ENCODE results near the gene SMAD4. TPM values are rescaled to one million over a fixed set of nuclear protein-coding genes. Genes with fewer than 3 reads are reported as not detected.

Gene SMAD4
- total and polyA plus RNA-seq, 2 of the 13 experiments (the other 11 are each of a cell fraction or from before 2014, with no cell fraction given): 70.2 to 72.0 TPM

- Histone ChIP-seq H3K36me3 (replicated peaks in 1 of 2; ENCODE audit: control insufficient read depth in 1 of 2, insufficient read depth in 2 of 2, low read length in 2 of 2) (no peaks in the 10 kb centered on the region), H4K20me1 (ENCODE audit: insufficient read depth, low read length) (no peaks in the 10 kb centered on the region), H3K27me3 (ENCODE audit: control insufficient read depth in 1 of 2, insufficient read depth in 2 of 2, low read length in 2 of 2) (no peaks in the 10 kb centered on the region), H3K9me3 (ENCODE audit: low read length) (no peaks in the 10 kb centered on the region), H3K79me2 (ENCODE audit: insufficient read depth, low read length) (no peaks in the 10 kb centered on the region), H2AFZ (ENCODE audit: low read length) (no peak overlapping the region), H3K4me2 (ENCODE audit: low read depth, low read length) (0 out of 2 replicates have a peak overlapping the region, but pooled peaks have one; percentile 5), H3K9ac (ENCODE audit: insufficient read depth, low read depth, low read length) (no peak overlapping the region), H3K4me3 (replicated peaks in 1 of 3; ENCODE audit: insufficient read depth in 1 of 3, low read depth in 2 of 3, low read length in 3 of 3) (no peak overlapping the region), H3K27ac (ENCODE audit: extremely low read length, insufficient read depth, low read length) (no peak overlapping the region), H3K4me1 (ENCODE audit: insufficient read depth, low read length) (peaks cover 10% of the 10 kb centered on the region)
- no peak for DNase-seq (ENCODE audit: low spot score)
- in situ Hi-C loops (cut with HindIII; ENCODE audit: extremely low pct_ligation_motif_present, low pct_unique_long_range_greater_than_20kb): loop anchor here (5.0 to 25.0 kb wide), 4 partner anchors 275 to 1580 kb away; no protein-coding TSS in a partner anchor
- CTCF ChIA-PET (ENCODE audit: low intra/inter-chr PET ratio, low total read pairs): no interaction called here
- no peak for FAIRE-seq
- TF ChIP-seq TERF1 (CRISPR knock-in tag; IDR thresholded peaks at IDR 0.05): no peak
- peak; percentile 56; the same call in 1 of the 2 replicates for TF ChIP-seq MNT (IDR thresholded peaks at IDR 0.05)
- TF ChIP-seq GABPA (IDR thresholded peaks at IDR 0.05; ENCODE audit: low read depth, low read length): no peak
- TF ChIP-seq GABPA (CRISPR knock-in tag; IDR thresholded peaks at IDR 0.05; ENCODE audit: low read depth): peak; percentile 38
- no peak for TF ChIP-seq MEF2D (CRISPR knock-in tag; IDR thresholded peaks at IDR 0.05)
- POLR2A ChIA-PET: no interaction called here
- intact Hi-C loops (cut with micrococcal nuclease; ENCODE audit: unreplicated experiment): no loop called here
- no TSS peak for BruUV-seq (replicated peaks)
- 53% methylated on average over 9 of the region's 9 CpGs for WGBS (ENCODE audit: low lambda C conversion rate)
- no peak for ATAC-seq
These were observed 77.7 kb downstream of the SMAD4 start for GRCh38 chr18:51107598-51108305.
